Measurements from ENCODE around the gene GTF3C5. TPM values are rescaled to one million over a fixed set of nuclear protein-coding genes. Genes with fewer than 3 reads are reported as not detected.

Gene GTF3C5
- total RNA-seq, 1 donor from 2014 or later: 71.7 TPM

DNA sequence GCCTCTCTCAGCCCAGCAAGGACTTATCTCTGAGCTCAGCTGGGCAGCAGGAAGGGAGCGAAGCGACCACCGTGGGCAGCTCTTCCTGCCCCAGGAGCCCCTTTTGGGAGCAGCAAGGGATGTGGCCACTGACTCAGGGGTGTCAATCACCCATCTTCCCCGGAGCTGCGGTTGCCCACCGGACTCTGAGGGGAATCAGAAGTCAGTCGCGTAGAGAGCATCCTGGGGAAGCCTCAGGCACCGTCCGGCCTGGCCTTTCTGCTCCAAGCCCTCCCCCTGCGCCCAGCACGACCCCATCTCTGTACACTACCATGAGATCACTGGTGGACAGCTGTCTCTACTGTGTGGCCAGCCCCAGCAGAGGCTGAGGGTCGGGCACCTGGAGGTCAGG lies 27.7 kb upstream of the GTF3C5 start:
- peaks cover 25% of the 10 kb centered on the region for H3K4me1 Mint-ChIP-seq (ENCODE audit: unreplicated experiment)
- DNase-seq (ENCODE audit: low spot score): no peak
- TF ChIP-seq, protein P1, sequence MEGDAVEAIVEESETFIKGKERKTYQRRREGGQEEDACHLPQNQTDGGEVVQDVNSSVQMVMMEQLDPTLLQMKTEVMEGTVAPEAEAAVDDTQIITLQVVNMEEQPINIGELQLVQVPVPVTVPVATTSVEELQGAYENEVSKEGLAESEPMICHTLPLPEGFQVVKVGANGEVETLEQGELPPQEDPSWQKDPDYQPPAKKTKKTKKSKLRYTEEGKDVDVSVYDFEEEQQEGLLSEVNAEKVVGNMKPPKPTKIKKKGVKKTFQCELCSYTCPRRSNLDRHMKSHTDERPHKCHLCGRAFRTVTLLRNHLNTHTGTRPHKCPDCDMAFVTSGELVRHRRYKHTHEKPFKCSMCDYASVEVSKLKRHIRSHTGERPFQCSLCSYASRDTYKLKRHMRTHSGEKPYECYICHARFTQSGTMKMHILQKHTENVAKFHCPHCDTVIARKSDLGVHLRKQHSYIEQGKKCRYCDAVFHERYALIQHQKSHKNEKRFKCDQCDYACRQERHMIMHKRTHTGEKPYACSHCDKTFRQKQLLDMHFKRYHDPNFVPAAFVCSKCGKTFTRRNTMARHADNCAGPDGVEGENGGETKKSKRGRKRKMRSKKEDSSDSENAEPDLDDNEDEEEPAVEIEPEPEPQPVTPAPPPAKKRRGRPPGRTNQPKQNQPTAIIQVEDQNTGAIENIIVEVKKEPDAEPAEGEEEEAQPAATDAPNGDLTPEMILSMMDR (IDR thresholded peaks at IDR 0.05; ENCODE audit: unreplicated experiment): no peak
- no peaks in the 10 kb centered on the region for H3K36me3 Mint-ChIP-seq (ENCODE audit: low read depth, unreplicated experiment)
- H3K27me3 Mint-ChIP-seq (ENCODE audit: unreplicated experiment): peaks cover 4% of the 10 kb centered on the region
- H3K27ac Mint-ChIP-seq (ENCODE audit: unreplicated experiment): peak overlapping the region; percentile 11
- H3K4me3 Mint-ChIP-seq (ENCODE audit: unreplicated experiment): no peak overlapping the region
- no peaks in the 10 kb centered on the region for H3K9me3 Mint-ChIP-seq (ENCODE audit: unreplicated experiment)

DNA sequence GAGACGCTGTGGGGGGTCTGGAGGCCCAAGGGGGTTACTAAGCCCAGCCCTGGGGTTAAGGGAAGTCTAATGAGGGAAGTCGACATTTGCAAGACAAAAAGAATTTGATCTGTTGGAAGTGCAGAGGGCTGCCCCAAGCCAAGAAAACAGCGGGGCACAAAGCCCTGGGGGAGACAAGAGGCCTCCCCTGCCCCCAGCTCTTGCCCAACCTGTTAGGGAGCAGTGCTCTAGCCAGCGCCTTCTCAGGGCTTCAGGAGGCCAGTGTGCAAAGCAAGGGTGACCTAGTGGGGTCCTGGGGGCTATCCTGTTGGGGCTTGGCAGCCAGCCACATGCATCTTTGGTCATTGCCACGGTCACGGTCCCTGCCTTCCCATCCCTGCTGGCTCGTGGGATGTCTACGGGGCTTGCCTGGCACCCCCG lies 27.1 kb upstream of the GTF3C5 start:
- DNase-seq (ENCODE audit: low spot score): no peak
- H3K27me3 Mint-ChIP-seq (ENCODE audit: unreplicated experiment): peaks cover 4% of the 10 kb centered on the region
- TF ChIP-seq, protein P1 (IDR thresholded peaks at IDR 0.05; ENCODE audit: unreplicated experiment): no peak

DNA sequence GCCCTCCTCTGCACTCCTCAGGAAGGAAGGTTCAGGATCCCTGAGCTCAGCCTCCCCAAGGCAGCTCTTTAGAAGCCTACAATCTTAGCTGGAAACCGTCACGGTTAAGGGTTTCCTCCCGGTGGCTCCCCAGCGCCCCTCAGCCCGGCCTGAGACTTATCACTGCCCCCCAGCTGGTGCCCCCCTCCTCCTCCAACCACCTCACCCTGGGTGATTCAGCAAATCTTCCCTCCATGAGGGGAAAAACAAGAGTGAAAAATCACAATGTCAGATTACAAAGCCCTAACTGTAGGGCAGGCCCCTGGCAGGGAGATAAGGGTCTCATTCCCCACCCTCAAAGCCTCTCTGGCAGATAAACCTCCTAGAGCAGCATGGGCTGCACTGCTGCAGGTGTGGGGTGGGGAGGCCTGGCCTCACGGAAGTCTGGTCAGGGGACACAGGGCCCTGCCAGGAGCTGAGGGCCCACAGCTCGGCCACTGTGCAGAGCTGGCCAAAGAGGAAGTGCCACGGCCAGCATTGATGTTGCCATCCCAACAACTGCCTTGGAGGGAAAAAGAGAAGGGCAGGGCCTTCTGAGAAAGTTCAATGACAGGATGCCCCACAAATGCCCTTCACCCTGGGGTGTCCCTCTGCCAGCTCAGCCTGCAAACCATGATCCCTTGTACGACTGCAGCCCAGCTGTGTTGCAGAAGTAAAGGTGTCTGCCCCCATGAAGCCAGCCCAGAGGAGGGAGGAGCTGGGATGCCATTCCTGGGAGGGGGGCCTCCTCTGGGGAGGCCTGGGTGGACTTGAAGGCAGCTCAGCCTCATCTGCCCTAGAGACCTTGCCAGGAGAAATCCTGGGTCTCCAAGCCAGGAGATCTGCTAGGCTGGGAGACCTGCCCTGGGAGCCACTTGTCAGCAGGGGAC lies 26.5 kb upstream of the GTF3C5 start:
- Mint-ChIP-seq H3K27me3 (ENCODE audit: unreplicated experiment) (peaks cover 5% of the 10 kb centered on the region), H3K27ac (ENCODE audit: unreplicated experiment) (no peak overlapping the region), H3K4me3 (ENCODE audit: unreplicated experiment) (no peak overlapping the region), H3K9me3 (ENCODE audit: unreplicated experiment) (no peaks in the 10 kb centered on the region), H3K4me1 (ENCODE audit: unreplicated experiment) (peaks cover 23% of the 10 kb centered on the region), H3K36me3 (ENCODE audit: low read depth, unreplicated experiment) (no peaks in the 10 kb centered on the region)
- TF ChIP-seq, protein P1 (IDR thresholded peaks at IDR 0.05; ENCODE audit: unreplicated experiment): no peak
- DNase-seq (ENCODE audit: low spot score): no peak

More for the DNA sequence above, 27.1 kb upstream of the GTF3C5 start:
- no peak overlapping the region for H3K27ac Mint-ChIP-seq (ENCODE audit: unreplicated experiment)
- H3K4me3 Mint-ChIP-seq (ENCODE audit: unreplicated experiment): no peak overlapping the region
- no peaks in the 10 kb centered on the region for H3K9me3 Mint-ChIP-seq (ENCODE audit: unreplicated experiment)
- H3K36me3 Mint-ChIP-seq (ENCODE audit: low read depth, unreplicated experiment): no peaks in the 10 kb centered on the region
- peaks cover 25% of the 10 kb centered on the region for H3K4me1 Mint-ChIP-seq (ENCODE audit: unreplicated experiment)

DNA sequence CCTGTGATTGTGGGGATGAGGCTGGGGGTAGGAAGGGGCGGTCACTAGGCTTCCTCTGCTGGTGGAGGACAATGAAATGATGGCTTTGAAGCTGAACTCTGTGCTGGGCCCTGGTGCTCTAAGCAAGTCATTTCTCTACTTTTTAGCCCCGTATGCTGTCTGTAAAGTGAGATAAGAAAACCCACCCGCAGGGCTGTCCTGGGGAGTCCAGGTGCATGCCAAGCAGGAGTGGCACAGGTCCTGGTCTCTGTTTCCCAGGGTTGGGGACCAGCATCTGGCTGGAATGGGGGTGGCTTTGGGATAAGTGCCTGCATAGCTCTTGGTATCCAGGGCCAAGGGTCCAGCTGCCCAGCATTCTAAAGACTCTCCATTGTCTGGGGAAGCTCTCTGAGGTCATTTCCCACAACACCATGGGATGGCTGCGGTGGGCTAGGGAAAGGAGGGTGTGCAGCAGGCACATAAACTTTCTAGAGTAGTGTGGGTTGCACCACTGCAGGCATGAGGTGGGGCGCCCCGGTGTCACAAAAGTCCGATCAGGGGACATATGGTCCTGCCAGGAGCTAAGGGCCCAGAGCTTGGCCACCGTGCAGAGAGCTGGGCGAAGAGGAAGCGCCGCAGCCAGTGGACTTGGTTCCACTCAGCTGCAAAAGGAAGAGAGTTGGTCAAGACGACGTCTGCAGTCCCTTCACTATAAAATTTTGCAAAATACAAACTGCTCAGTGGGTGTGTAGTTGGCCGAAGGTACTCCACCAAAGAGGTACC lies 25.6 kb upstream of the GTF3C5 start:
- no peaks in the 10 kb centered on the region for H3K36me3 Mint-ChIP-seq (ENCODE audit: low read depth, unreplicated experiment)
- H3K27ac Mint-ChIP-seq (ENCODE audit: unreplicated experiment): no peak overlapping the region
- peaks cover 17% of the 10 kb centered on the region for H3K4me1 Mint-ChIP-seq (ENCODE audit: unreplicated experiment)
- no peaks in the 10 kb centered on the region for H3K9me3 Mint-ChIP-seq (ENCODE audit: unreplicated experiment)
- no peak overlapping the region for H3K4me3 Mint-ChIP-seq (ENCODE audit: unreplicated experiment)
- H3K27me3 Mint-ChIP-seq (ENCODE audit: unreplicated experiment): peaks cover 6% of the 10 kb centered on the region
- TF ChIP-seq, protein P1 (IDR thresholded peaks at IDR 0.05; ENCODE audit: unreplicated experiment): no peak
- no peak for DNase-seq (ENCODE audit: low spot score)

All from endothelial cell (in vitro differentiated cells).